ENCODE results near the gene SUMO1. TPM values are rescaled to one million over a fixed set of nuclear protein-coding genes. Genes with fewer than 3 reads are reported as not detected.

Gene SUMO1
- total and polyA plus RNA-seq, 2 donors (not counting 3 experiments of a cell fraction or from before 2014, with no cell fraction given), result 38.5 to 105 TPM

- Histone ChIP-seq H3K9ac (replicated peaks; ENCODE audit: extremely low read depth, insufficient read depth, low read length) (no peak overlapping the region), H3K4me1 (ENCODE audit: control insufficient read depth, extremely low read depth, insufficient read depth, low read length) (no peaks in the 10 kb centered on the region), H3K9me1 (replicated peaks; ENCODE audit: control insufficient read depth, extremely low read depth, insufficient read depth, low read length) (no peaks in the 10 kb centered on the region), H3K27me3 (ENCODE audit: control insufficient read depth in 2 of 2, insufficient read depth in 2 of 2, low read length in 2 of 2) (peaks cover 4 to 8% of the 10 kb centered on the region in 2 experiments), H3K27ac (ENCODE audit: insufficient read depth, low read depth, low read length) (no peak overlapping the region), H4K20me1 (replicated peaks; ENCODE audit: control insufficient read depth, extremely low read depth, insufficient read depth, low read length) (no peaks in the 10 kb centered on the region), H3K9me3 (replicated peaks; ENCODE audit: control insufficient read depth, insufficient read depth, low read length) (no peaks in the 10 kb centered on the region), H3K79me2 (ENCODE audit: control insufficient read depth, insufficient read depth, low read length) (no peaks in the 10 kb centered on the region), H3K36me3 (ENCODE audit: control insufficient read depth in 2 of 2, extremely low read depth in 1 of 2, insufficient read depth in 2 of 2, low read length in 2 of 2) (no peaks in the 10 kb centered on the region), H3K4me2 (ENCODE audit: insufficient read depth, low read length) (no peak overlapping the region), H3K4me3 (replicated peaks in 1 of 3; ENCODE audit: insufficient read depth in 1 of 3, low read depth in 1 of 3, low read length in 3 of 3) (no peak overlapping the region), H2AFZ (ENCODE audit: low read depth, low read length) (no peak overlapping the region)
- intact Hi-C loops (cut with micrococcal nuclease) (no loop called here), dilution Hi-C loops (cut with MboI; ENCODE audit: extremely low pct_ligation_motif_present, low sequenced_read_pairs) (no loop called here)
- POLR2A ChIA-PET, result no interaction called here
- DNase-seq (ENCODE audit: low read depth, low spot score) (no peak), FAIRE-seq (no peak)
- no TSS peak for BruUV-seq (replicated peaks)
- CTCF ChIA-PET, result interaction anchor here (1.0 to 1.7 kb wide), 2 partner anchors 14 to 298 kb away, joined by 3 to 5 read pairs; no protein-coding TSS in a partner anchor
- TF ChIP-seq MAX (IDR thresholded peaks at IDR 0.05; ENCODE audit: insufficient read depth, insufficient read length), result no peak
- TF ChIP-seq GATA2 (IDR thresholded peaks at IDR 0.05; ENCODE audit: insufficient read depth, insufficient read length, low read depth, low read length), result no peak
- TF ChIP-seq, protein P1, sequence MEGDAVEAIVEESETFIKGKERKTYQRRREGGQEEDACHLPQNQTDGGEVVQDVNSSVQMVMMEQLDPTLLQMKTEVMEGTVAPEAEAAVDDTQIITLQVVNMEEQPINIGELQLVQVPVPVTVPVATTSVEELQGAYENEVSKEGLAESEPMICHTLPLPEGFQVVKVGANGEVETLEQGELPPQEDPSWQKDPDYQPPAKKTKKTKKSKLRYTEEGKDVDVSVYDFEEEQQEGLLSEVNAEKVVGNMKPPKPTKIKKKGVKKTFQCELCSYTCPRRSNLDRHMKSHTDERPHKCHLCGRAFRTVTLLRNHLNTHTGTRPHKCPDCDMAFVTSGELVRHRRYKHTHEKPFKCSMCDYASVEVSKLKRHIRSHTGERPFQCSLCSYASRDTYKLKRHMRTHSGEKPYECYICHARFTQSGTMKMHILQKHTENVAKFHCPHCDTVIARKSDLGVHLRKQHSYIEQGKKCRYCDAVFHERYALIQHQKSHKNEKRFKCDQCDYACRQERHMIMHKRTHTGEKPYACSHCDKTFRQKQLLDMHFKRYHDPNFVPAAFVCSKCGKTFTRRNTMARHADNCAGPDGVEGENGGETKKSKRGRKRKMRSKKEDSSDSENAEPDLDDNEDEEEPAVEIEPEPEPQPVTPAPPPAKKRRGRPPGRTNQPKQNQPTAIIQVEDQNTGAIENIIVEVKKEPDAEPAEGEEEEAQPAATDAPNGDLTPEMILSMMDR (IDR thresholded peaks at IDR 0.05; ENCODE audit: extremely low read depth in 1 of 2, insufficient read depth in 1 of 2, low read depth in 1 of 2, low read length in 2 of 2), result no peak
- TF ChIP-seq EZH2 (IDR thresholded peaks at IDR 0.05; ENCODE audit: borderline replicate concordance, low read depth, low read length, severe bottlenecking), result no peak
- no peak for TF ChIP-seq POLR2AphosphoS5 (IDR thresholded peaks at IDR 0.05; ENCODE audit: insufficient read depth, low read depth, low read length)
- TF ChIP-seq JUN (IDR thresholded peaks at IDR 0.05; ENCODE audit: borderline replicate concordance, insufficient read depth, insufficient read length, low read depth), result no peak
- no peak for TF ChIP-seq FOS (IDR thresholded peaks at IDR 0.05; ENCODE audit: borderline replicate concordance, insufficient read depth, low read length)
- no peak for TF ChIP-seq POLR2A (IDR thresholded peaks at IDR 0.05; ENCODE audit: low read depth, low read length)
- no peak for TF ChIP-seq MYC (IDR thresholded peaks at IDR 0.05; ENCODE audit: low read depth, low read length)
Observed at GRCh38 chr2:202158796-202159195, 79.6 kb downstream of the SUMO1 start.
